ENCODE results near the gene POLR2I.
"Not testable (repeated sequence)": the region's sequence is repeated elsewhere in the genome, so short reads cannot be mapped to it uniquely, and the experiment has no call there.

The POLR2I gene

DNA sequence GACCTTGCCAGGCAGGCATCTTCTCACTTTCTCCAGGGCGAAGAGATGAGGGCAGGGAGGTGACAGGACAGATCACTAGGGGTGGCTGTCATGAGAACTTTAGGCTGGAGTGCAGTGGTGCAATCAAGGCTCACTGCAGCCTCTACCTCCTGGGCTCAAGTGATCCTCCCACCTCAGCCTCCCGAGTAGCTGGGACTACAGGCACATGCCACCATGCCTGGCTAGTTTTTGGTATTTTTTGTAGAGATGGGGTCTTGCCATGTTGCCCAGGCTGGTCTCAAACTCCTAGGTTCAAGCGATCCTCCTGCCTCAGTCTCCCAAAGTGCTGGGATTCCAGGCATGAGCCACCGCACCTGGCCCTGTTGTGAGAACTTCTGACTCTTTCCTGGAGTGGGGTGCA lies 20.2 kb upstream of the POLR2I start:
- not testable (repeated sequence) for DNase-seq (ENCODE audit: low read depth, low spot score)

DNA sequence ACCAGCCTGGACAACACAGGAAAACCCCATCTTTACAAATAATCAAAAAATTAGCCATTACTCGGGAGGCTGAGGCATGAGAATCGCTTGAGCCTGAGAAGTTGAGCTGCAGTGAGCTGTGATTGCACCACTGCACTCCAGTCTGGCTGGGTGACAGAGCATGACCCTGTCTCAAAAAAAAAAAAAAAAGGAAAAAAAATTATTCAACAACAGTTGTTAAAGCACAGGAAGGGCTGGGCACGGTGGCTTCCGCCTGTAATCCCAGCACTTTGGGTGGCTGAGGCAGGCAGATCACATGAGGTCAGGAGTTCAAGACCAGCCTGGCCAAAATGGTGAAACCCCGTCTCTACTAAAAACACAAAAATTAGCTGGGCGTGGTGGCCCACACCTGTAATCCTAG lies 16.5 kb upstream of the POLR2I start:
- not testable (repeated sequence) for DNase-seq (ENCODE audit: low read depth, low spot score)

DNA sequence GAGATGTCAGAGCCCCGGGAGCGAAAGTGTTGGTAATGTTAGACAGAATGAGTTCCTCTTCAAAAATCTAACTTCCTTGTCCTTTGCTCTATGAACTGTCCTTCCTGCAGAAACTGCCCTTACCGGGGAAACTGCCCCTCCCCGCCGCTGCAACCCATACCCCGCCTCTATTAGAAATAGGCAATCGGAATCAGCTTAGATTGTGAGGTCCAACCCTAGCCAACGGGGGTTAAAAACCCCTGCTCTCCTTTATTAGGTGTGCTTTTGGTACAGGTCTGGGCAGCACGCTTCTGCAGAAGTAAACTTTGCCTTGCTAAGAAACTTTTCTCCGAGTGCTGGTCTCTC lies 13.7 kb upstream of the POLR2I start:
- no peak for DNase-seq (ENCODE audit: low read depth, low spot score)

DNA sequence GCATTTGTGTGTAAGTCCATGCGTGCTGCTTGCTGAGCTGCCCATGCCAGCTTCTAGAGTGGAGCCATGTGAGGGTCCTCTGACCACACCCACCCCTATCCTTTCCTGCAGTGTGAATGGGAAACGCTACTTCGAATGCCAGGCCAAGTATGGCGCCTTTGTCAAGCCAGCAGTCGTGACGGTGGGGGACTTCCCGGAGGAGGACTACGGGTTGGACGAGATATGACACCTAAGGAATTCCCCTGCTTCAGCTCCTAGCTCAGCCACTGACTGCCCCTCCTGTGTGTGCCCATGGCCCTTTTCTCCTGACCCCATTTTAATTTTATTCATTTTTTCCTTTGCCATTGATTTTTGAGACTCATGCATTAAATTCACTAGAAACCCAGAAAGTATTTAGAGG lies 10.9 kb upstream of the POLR2I start:
- DNase-seq (ENCODE audit: low read depth, low spot score), result no peak

DNA sequence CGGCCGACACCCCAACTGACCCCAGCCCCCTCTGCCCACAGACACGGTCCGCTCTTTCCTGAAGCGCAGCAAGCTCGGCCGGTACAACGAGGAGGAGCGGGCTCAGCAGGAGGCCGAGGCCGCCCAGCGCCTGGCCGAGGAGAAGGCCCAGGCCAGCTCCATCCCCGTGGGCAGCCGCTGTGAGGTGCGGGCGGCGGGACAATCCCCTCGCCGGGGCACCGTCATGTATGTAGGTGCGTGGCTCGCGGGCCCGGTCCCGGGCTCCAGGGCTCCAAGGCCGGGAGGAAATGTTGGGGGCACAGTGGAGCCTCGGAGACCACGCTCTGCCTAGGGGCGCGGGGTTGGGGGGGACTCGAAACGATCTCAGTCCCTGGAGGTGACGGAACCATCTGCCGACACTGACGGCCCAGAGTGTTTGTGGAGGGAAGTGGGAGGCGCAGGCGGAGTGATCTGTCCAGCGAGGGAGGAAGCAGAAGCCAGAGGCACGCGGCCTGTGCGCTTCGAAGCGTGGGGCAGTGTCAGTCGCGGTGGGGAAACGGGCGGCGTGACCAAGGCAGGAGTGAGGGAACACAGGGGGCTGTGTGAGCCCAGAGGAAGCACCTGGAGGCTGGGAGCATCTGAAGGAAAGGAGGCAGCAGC lies 6.9 kb upstream of the POLR2I start:
- no peak for DNase-seq (ENCODE audit: low read depth, low spot score)

DNA sequence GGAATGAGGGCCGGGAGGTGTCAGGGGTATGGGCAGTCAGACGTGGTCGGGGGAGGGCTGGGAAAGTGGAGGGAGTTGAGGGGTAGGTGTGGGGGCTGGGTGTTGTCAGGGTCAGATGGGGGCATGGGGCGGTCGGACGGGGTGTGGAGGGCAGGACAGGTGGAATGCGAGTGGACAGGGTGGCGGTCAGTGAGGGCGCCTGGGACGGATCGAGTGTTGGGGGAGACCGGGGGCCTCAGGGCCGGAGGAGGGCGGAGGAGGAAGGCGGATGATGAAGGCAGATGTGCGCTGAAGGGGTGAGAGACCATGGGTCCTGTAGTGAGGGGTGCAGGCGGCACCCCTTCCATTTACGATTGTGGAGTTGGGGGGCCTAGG lies 6.3 kb upstream of the POLR2I start:
- no peak for DNase-seq (ENCODE audit: low read depth, low spot score)

DNA sequence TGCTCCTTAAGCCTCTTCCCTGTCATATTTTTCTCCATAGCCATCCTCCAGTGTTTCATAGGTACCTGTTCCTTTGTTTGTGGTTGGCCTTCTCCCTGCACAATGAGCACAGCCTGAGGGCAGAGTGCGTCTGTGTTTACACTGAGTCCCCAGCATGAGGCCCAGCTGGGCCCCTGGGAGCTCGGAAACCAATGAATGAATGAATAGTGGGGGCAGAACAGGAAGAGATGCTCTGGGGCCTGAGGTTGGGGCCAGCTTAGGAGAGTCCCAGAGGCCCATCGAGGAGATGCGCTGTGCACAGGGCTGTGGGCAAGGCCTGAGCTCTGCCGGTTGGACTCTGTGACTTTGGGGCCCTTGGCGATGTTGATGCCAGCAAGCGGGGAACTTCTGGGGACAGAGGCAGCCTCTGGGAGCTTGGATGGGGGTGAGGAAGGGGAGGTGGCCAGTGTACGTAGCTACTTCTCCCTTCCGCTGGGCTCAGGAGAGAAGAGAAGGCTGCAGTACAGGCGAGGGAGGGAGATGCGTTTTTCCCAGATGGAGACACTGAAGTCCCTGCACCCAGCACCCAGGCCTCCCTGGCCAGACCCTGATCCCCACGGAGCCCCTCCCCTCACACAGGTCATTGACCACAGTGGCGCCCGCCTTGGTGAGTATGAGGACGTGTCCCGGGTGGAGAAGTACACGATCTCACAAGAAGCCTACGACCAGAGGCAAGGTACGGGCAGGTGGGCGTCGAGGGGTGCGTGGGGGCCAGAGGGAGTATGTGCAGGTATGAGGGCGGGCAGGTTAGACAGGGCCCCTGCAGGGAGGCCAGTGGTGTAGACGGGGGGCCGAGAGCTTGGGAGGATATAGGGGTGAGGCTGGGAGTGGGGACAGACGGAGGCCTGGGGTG lies 5.7 kb upstream of the POLR2I start:
- DNase-seq (ENCODE audit: low read depth, low spot score), result no peak

DNA sequence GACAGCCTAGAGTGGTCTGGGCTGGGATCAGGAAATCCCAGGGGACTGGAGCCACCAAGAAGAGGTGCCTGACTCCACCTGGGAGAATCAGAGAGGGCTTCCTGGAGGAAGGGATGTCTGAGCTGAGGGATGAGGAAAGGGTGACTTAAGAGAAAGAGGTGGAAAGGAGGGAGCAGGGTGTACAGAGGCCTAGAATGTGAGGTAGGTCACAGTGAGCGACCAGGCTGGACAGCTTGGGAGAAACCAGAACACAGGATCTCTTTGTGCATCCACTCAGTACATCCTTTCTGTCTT lies 1.6 kb upstream of the POLR2I start:
- no peak for DNase-seq (ENCODE audit: low read depth, low spot score)

DNA sequence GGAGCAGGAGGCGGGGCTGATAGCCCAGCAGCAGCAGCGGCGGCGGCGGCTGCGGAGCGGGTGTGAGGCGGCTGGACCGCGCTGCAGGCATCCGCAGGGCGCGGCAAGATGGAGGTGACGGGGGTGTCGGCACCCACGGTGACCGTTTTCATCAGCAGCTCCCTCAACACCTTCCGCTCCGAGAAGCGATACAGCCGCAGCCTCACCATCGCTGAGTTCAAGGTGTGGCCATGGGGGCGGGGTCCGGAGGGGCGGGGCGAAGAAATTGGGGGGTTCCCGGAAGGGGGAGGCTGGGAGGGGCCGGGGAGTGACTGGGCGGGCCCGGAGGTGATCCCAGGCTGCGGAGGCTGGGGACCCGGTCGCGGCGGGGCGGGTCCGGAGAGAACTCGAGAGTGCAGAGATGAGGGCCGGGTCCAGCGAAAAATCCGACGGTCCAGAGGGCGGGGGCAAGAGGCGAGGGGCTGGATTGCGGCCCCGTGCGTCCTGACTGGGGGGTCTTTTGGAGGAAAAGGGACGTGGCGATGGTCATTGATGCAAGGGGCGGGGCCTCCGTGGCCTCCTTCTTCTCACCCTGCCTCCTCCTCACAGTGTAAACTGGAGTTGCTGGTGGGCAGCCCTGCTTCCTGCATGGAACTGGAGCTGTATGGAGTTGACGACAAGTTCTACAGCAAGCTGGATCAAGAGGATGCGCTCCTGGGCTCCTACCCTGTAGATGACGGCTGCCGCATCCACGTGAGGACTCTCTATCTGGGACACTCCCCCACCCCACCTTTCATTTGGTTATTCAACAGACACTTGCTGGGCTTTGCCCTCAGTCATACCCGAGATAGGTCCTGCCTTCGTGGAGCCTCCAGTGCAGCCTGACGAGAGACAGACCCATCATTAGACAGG lies 1.0 kb upstream of the POLR2I start, which contains the start of gene TBCB:
Gene TBCB, plus strand, starts transcription at position 16 of the 891 bp plus-strand sequence. Its CDS starts 93 bp downstream, at position 109.
- DNase-seq (ENCODE audit: low read depth, low spot score), result no peak

DNA sequence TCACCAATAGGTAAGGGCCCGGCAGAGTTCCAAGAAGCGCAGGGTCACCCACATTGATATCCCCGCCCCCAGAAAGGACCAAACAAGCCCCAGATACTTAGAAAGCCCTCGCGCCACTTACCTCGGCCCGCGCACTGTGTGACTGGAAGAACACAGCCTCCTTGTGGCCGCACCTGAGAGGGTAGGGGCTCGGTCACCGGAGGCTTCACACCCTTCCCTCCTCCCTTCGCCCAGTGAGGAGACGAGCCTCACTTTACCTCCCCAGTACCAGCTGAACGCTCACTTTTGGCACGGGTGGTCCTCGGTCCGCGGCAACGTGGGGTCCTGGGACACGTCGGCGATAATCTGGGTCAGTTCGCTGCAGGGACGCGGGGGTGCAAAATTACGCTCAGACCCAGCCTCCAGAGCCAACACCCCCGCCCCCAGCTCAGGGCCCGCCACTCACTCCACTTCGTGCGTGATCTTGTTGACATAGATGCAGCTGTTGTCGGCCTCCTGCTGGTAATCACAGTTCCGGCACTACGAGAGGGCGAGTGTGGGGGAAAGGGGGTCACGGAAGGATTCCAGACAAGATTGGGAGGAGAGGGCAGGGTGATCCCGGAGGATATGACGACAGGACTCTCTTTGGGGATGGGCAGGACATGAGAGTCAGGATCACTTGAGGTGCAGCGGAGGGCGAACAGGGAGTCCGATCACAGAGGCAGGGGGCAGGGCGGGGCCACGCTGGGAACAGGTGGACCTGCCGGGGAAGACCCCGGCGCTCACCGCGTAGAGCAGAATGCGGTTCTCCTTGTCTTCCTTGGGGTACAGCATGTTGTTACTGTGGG lies 568 bp downstream of the POLR2I start:
- peak; percentile 37 for DNase-seq (ENCODE audit: low read depth, low spot score)

DNA sequence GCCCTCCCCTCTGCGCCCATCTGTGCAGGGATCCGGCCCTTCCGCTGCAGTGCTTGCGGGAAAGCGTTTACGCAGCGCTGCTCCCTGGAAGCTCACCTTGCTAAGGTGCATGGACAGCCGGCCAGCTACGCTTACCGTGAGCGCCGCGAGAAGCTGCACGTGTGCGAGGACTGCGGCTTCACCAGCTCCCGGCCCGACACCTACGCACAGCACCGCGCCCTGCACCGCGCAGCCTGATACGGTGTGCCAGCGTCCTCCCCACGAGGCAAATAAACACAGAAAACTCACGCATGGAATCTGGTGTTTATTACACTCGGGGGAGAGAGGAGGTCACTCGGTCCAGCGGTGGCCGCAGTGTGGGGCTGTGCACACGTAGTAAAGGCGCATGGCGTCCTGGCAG lies 1.2 kb downstream of the POLR2I start:
- DNase-seq (ENCODE audit: low read depth, low spot score), result no peak

DNA sequence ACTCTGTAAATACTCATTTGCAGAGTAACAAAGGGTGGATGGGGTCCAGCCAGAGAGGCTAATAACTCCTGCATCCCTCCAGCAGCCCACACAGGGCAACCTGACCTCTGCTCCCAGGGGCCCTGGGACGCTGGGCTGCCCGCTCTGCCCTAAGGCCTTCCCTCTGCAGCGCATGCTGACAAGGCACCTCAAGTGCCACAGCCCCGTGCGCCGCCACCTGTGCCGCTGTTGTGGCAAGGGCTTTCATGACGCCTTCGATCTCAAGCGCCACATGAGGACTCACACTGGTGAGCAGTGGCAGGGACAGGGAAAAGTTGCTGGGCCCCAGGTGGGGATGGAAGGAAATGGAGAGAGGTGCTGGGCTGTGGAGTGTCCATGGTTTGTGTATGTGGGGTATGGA lies 2.0 kb downstream of the POLR2I start:
- no peak for DNase-seq (ENCODE audit: low read depth, low spot score)

DNA sequence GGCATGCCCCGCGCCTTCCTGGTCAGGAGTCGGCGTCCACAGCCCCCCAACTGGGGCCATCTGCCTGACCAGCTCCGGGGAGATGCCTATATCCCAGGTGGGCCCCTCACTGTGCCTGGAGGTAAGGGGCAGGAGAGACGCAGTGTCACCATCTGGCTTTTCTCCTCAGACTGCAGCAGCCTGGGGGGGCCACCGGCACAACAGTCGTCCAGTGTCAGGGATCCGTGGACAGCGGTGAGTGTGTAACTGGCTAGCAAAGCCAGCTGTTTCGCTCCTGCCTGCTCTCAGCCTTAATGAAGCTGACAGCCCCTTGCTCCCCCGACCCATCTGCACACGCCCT lies 3.5 kb downstream of the POLR2I start:
- no peak for DNase-seq (ENCODE audit: low read depth, low spot score)

DNA sequence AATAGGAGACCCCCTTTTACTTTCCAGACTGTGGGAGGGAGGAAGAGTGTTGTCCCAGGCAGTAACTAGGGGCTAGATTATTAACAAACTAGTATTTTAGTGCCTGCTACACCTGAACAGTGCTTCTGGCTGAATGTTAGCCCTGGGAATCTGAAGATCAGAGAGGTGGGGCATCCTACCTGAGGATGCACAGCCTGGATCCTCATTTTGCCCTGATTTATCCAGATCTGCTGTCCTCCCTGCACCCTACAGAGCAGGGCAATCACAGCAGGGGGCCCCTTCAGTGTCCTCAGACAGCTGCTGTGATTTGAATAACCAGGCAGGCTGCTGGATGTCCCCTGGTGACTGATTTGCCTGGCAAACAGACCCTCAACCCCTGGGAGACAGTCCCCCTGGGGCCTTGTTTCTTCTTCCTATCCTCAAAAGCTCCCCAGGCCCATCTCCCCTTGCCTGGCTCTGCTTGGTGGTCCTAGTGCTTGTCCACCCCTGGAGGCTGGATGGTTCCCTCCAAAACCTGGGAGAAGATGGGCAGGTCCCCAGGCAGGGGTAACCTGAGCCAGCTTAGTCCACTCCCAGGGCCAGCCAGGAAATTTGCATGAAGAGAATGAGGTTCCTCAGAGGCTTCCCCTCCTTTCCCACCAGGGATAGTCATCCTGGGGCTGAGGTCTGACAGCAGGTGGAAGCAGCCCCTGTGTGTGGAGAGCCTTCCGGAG lies 4.0 kb downstream of the POLR2I start, which contains the start of gene OVOL3:
Gene OVOL3, plus strand, starts transcription at position 657 of the 713 bp plus-strand sequence. CDS start 60 bp downstream, outside the sequence.
- DNase-seq (ENCODE audit: low read depth, low spot score), result no peak

DNA sequence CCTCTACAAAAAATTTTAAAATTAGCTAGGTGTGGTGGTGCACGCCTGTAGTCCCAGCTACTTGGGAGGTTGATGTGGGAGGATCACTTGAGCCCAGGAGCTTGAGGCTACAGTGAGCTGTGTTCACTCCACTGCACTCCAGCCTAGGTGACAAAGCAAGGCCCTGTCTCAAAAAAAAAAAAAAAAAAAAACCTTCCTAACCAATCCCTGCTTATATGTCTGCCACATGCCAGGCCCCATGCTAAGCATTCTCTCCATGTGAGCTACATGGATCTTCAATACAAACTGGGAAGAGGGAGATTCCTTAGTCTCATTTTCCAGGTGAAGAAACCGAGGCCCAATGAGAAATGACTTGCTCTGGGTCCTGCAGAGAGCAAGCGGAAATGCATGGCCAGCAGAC lies 6.0 kb downstream of the POLR2I start:
- DNase-seq (ENCODE audit: low read depth, low spot score), result no peak

DNA sequence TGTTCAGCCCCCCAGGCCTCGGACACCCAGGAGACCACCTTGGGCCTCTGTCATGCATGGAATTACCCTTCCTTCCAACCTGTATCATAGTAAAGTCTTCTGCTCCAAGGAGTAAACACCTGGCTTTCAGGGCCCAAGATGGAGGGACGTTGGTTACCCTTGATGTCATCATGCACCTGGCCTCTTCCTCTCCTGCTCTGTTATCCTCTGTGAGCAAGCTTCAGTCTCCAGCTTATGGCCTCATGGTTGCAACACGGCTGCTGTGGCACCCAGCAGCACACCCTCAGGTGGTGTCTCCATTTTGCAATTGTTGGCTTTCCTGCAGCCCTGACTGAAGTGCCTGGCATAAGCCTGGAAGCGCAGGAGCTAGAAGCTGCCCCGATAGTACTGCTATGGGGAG lies 7.7 kb downstream of the POLR2I start:
- no peak for DNase-seq (ENCODE audit: low read depth, low spot score)

DNA sequence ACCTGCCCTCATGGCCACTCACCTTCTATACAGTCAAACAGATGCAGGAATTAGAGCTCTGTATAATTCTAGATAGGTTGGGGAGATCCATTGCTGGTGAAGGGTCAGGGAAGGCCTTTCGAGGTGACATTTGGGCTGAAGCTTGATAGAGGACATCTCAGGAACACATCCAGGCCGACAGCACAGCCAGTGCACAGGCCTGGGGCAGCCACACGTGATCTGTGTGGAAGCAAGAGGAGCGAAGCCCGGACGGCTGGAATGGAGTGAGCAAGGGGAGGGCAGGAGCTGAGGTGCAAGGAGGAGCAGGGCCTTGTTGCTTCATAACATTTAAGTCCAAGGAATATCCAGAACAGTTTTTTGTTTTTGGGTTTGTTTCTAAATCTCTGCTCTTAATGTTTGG lies 8.2 kb downstream of the POLR2I start:
- no peak for DNase-seq (ENCODE audit: low read depth, low spot score)

DNA sequence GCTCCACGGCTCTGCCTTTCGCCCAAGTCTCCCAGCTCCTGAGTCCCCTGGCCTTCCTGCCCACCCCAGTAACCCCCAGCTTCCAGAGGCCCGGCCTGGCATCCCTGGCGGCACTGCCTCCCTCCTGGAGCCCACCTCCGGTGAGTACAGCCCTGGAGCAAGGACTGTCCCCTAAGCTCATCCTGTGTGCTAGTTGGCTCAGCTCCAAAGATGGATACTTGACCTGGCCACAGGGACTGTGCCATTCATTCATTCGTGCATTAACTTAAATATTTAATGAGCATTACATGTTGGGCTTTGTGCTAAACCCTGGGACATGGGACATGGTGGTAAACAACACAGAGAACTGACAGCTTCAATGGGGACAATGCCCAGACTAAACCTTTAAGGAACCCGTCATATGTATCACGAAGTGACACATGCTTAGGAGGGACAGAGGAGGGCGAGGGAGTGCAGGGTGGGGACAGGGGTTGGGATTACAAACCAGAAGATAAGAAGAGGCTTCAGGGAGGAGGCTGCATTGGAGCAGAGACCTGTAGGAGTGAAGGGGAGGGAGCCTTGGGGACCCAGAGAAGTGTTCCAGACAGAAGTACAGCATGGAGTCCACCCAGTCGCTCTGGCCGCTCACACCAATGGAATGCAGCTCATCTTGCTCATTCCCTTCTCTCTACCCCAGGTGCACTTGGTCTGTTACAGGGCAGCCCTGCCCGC lies 10.7 kb downstream of the POLR2I start:
- no peak for DNase-seq (ENCODE audit: low read depth, low spot score)

DNA sequence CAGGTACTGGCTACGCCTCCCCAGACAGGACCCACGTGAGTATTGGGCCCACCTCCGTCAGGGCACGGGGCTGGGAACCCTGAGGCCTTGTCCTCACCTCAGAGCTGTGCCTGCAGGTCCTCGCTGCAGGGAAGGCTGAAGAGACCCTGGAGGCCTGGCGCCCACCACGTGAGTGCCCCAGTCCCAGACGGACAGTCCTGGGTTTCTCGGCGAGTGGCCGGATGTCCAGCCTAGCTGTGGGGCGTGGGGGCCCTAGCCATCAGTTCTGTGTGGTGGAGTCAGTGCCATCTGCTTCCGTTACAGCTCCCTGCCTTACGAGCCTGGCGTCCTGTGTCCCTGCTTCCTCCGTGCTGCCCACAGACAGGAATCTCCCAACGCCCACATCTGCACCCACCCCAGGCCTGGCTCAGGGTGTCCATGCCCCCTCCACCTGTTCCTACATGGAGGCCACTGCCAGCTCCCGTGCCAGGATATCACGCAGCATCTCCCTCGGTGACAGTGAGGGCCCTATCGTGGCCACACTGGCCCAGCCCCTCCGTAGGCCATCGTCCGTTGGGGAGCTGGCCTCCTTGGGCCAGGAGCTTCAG lies 11.5 kb downstream of the POLR2I start:
- DNase-seq (ENCODE audit: low read depth, low spot score), result no peak

Measured in astrocyte of the hippocampus (primary cell).